HG03469 (cell line): ENCODE measurements around the gene OCA2.
"Not testable (repeated sequence)": the region's sequence is repeated elsewhere in the genome, so short reads cannot be mapped to it uniquely, and the experiment has no call there.

Experiments used
- ATAC-seq: cut with Tn5 transposase; IDR thresholded peaks from one replicate; pipeline ENCODE4 v1.9.1; 2021; ENCODE audit warnings: mild to moderate bottlenecking, moderate library complexity, moderate number of reproducible peaks; ENCODE audit not compliant: unreplicated experiment

Gene OCA2

DNA sequence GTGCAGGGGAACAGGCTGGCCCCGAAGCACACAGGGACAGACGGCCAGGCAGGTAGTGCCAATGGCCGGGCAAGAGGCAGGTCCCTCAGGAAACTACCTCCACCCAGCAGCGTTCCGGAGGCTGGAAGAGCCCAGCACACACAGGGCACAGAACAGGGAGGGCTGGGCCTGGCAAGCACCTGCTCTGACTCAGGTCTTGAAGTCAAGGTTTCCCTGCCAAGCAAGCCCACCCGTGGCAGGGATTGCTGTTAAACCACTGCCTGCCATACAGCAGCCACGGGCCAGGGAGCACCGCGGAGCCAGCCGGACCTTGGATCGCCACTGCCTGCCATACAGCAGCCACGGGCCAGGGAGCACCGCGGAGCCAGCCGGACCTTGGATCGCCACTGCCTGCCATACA, 22.5 kb upstream of the OCA2 start:
- ATAC-seq, result not testable (repeated sequence)

DNA sequence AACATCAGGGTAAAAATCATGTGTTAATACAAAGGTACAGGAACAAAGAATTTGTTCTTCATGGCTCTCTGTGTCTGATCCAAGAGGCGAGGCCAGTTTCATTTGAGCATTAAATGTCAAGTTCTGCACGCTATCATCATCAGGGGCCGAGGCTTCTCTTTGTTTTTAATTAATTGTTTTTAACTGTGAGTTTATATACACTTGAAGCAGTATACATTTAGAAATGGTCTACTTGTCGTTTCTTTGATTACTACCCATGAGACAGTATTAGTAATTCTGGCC, 21.2 kb upstream of the OCA2 start:
- ATAC-seq, result no peak

DNA sequence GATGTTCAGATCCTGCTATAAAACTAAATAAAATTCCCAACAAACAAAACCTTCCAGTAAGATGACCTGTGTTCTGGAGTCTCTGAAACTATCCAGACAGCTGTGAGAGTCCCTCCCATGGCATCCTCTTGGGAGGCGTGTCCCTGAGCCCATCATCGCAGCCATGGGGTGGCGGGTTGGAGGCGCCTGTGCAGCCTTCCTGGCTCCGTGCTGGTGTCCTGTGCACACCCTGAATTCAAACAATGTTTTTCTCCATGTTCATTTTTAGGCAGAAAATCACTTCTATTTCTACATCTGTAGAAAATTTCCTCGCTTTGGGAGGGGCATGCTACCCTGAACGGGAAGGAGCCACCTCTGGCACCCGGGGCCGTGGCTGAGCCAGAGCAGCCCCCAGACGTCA, 19.4 kb upstream of the OCA2 start:
- no peak for ATAC-seq

DNA sequence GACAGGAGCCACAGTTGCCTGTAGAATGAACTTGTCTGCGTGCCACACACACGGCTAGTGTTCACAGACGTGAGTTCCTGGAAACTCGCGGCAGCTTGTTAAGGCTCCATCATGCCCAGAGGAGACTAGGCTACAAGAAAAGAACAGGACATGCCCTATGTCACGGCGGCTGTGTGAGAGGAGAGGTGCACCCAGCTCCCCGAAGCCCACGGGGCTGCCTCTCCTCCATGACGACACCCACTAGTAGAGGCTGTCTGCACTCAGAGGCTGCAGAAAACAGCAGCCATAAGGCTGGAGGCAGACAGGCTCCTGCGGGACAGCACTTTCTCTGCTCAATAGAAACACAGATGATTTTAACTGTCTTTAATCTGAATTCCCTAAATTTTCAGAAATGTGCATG, 19.0 kb upstream of the OCA2 start:
- no peak for ATAC-seq

DNA sequence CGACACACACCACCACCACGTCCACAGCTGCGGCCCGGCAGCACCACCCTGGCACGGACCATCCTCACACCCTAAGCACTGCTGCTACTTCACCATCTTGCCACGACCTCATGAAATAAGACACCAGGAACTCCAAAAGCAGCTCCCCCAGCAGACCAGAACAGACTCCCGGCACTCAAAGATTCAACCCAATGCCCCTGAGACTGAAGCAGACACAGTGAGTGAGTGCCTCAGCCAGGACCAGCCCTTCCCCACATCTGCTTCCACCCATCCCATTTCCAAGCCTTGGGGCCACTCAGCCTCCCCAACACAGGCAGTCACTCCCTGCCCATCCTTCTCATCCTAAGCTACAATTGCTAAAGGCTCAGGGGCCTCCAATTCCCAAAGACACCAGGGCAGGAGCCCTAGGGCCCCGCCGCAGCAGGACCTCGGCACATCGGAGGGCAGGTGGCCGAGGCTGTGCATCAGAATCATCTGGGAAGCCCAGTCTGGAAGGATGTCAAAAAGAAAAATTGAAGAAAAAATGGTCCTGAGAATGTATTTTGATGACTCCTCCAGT, 18.4 kb upstream of the OCA2 start:
- ATAC-seq, result no peak

DNA sequence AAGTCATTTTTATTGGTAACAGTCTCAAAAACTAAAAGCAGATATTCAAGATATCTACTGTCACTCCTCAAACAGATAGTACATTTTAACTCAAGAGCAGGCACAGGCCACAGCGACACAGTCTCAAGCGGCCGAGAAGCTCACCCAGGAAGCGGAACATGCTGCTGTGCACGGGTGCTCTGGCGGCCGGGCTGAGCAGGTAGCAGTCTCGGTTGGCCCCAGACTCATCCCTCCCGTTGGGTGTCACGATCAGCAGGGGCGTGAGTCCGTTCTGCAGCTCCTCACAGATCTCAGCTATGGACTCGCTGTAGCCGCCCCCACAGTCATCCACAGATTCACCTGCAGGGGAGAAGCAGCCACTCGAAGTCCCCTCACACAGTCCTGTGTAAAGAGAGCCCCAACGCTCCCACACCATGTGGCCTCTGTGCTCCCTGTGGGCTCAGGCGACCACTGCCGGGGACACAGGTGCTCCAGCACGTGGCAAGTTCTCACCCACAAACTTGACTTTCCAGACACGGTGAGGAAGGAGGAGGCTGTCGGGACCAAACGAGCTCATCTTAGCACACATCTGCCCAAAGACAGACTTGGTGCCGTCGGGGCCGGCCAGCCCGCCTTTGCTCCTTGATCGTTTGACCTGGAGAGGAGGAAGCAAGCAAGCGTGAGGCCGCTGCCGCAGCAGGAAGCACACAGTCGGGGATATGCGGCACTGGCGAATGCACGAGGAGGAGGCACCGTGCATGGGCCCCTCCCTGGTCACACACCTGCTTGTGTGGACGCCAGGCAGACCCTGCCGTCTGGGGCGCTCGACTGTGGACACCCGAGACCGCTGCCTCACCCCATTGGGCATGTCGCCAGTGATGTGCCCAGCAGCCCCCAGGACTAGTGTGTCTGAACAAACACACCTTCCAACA, 17.7 kb upstream of the OCA2 start:
- no peak for ATAC-seq

DNA sequence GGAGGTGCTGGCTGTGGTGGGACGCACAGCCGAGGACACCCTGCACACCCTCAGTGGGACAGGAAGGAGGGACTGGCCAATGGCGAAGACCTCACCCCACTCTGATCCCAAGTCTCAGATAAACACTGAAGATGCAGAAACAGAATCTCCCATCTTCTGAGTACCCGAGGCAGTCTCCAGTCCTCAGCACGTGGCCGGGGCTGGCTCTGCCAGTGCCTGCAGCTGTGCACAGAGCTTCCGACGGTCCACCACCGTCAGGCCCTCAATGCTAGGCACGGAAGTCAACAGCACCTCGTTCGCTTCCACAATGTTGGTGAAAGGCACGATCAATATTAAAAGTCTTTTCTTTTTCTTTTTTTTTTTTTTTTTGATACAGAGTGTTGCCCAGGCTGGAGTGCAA, 16.8 kb upstream of the OCA2 start:
- ATAC-seq, result no peak

DNA sequence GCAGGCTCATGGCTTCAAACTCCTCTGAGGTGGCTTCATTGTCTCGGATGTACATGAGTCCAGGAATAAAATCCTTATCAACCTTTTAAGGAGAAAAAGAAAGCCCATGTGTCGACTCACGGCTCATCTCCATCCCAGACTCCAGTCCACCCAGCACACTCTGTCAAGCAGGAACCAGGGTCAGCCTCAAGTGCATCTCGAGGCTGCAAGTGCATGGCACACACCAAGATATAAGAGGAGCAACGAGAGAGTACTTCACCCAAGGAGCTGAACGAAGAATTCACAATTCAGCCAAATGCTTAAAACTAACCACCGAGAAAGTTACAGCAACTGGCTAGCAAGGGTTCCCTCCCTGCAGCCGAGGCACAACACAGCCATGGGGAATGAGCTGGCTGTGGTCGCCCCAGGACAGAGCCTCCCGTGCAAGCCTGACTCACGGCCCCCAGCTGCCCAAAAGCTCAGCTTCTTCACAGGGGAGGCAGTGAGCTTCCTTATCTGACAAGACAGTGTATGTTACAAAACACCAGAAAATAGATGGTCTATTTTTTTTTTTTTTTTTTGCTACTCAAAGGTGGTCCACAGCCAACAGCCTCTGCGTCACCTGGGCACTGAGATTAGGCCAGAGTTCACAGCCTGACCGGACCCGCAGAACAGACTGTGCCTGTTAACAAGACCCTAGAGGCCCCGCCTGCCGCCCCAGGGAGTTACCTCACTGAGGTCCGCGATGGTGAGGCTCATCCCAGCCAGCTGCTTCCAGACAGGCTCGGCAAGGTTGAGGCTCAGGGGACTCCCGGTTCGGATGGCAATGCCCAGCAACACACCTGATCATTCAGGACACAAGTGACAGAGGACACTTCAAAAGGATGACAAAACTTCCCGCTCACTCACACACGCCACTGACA, 15.9 kb upstream of the OCA2 start:
- ATAC-seq, result no peak

DNA sequence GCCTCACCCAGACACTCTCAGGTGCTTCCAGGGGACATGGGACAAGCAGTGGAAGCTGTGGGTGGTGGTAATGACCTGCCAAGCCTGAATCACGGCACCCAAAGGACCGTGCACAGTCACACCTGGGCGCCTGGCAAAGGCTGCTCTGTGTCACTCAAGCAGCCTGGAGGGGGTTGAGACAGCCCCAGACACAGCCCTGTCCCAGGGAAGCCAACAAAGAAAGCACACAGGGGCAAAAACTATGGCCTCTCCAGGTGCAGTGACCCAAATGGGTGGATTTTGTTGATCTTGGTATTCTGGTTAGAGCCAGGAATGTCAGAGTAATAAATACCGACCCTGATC, 15.0 kb upstream of the OCA2 start:
- ATAC-seq, result no peak

DNA sequence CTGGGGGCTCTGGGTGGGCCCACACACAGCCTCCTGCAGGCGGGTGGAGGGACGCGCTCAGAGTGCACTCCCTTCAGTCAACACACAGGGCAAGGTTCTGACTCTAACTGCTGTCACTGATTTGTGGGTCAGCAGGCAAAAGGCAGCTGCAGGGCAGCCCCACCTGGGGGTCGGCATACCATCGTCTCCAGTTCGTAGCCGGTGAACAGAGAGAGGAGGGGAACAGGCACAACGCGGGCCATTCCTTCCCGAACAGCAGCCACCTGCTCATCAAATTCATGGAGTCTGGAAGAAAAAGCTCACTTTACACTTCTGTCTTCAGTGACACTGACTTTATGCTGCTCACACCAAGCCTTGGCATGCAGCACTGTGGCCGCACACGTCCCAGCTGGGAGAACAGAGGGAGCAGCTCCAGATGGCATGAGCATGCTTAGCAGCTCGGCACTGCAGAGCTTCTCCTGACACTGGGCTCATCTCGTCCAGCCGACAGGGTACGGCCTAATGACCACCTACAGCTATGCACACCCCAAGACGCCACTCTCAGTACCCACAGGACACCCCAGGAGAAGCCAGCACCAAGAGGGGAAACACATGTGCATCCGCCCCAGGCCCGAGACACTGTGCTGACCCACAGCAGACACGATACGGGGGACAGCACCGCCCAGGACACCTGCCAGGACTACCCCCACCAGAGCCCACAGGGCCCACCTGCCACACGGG, 14.4 kb upstream of the OCA2 start:
- no peak for ATAC-seq

DNA sequence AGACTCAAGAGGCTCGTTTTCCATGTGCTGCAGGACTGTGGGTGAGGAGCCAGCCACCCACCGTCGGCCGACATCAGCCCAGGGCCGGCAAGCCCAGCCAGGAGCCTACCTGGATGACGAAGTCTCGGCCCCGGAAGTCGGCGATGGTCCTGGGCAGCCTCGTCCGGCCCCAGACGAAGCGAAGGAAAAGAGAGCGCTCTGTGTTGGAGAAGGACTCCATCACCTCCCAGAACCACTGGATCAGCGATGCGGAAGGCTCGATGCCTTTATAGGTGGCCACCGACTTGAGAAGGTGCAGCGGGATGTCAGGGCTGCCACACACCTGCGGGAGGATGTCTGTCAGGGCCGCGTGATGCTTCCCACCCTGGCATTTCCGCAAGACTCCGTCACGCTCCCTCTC, 13.8 kb upstream of the OCA2 start:
- no peak for ATAC-seq

DNA sequence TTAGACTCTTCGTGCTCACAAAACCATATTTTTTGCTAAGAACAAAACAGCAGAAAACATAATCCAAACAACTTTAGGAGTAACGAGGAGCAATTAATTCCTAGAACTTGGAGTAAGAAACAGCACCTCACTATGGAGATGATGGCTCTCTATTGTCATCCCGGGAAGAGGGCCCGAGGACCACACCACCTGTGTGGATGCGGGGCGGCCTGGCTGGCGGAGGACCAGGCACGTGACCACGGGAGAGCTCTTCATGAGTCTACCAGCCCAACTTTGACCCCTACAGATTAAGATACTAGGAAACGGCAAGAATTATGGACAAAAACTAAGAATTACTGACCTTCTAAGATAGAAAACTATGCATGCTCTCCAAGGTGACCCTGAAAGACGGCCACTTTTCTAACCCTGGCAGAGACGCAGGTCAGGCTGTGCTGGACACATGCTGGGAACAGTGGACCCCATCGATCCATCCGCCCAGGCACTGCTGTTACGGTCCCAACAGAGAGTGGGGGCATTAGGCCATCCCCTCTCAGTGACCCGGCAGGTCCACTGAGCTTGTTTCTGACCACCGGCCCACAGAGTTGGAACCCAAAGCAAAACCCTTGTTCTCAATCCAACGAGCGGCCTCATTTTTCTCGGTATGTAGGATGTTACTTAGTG, 13.1 kb upstream of the OCA2 start:
- ATAC-seq, result no peak

DNA sequence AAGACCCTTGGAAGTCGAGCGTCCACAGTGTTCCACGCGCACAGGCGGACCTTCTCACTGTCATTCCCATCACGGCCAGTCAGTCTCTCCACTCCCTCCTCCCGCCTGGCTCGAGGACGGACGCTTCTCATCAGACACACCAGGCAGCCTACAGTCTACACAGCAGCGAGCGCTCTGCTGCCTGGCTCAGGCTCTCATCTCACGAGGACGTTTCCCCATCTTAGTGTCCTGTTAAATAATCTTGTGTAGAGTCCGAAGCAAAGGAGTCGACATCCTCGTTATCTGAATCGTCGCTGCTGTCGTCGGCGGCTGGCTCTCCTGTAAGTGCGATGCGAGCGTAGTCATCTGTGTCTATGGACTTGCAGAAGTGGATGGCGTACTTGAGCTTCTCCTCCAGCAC, 12.4 kb upstream of the OCA2 start:
- ATAC-seq, result no peak

DNA sequence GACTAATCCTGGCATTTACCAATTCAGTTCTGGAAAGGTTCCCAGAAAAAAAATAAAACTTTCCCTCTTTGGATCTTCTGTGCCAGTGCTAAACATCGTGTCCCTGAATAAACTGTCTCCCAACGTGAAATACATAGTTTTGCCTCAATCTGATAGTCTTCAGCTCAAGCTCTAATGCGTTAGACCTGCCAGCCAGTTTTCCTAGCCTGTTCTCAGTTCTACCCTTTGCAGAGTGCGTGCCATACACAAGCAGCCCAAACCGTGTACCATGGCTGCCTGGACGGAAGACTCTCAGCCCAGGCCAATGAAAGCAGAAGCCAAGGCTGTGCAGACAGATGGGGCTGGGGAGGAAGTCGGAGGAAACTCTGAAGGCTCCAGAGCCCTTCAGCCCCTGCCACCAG, 11.4 kb upstream of the OCA2 start:
- ATAC-seq, result no peak

DNA sequence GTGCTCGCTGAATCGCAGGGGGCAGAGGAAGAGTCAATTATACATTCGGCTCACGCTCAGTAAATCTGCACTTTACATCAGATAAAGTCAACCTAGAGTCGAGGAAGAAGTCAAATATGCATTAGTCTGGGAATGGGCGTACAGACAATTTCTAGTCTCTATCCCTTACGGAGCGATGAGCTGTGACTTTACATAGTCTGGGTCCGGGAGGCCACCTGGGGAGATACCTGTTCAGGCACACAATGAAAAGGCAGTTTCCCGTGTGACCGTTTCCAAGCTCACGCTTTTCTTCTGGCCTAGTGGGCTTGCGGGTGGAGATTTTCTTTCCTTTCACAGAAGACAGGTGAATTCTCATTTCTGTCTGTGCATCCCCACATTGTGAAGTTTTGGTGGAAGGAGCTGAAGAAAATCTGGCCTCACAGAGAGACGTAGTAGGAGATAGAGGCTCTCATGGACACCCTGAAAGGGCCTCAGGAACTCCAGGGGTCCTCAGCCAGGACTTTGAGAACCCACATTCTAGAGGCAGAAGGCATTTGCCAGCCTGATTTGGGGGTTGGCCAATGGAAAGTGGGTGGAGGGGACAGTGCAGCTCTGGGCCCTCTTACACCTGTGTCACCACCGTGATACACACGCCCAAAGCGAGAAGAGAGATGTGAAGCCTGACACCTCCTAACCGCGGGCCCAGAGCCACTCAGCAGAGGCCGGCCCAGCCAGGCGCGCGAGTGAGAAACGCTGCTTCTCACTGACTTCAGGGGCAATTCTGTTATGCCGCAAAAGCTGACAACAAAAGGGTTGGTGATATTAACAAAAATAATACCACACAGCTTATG, 10.7 kb upstream of the OCA2 start:
- no peak for ATAC-seq

DNA sequence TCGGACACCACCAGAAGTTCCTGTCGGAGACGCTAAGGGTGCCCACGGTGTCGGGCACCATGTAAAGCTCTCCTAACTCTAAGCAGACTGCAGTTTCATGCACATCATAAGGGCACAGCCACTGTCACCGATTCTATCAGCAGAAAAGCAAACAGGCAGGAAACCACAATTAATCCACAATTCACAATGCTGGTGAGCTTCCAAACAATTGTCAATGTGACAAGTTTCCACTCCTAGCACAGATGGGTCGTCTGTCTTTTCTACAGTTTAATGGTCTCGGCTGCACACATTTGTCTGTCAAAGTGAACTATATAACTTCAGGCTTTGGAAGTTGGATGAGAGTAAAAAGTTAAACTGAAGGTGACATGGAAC, 8.8 kb upstream of the OCA2 start:
- ATAC-seq, result no peak

DNA sequence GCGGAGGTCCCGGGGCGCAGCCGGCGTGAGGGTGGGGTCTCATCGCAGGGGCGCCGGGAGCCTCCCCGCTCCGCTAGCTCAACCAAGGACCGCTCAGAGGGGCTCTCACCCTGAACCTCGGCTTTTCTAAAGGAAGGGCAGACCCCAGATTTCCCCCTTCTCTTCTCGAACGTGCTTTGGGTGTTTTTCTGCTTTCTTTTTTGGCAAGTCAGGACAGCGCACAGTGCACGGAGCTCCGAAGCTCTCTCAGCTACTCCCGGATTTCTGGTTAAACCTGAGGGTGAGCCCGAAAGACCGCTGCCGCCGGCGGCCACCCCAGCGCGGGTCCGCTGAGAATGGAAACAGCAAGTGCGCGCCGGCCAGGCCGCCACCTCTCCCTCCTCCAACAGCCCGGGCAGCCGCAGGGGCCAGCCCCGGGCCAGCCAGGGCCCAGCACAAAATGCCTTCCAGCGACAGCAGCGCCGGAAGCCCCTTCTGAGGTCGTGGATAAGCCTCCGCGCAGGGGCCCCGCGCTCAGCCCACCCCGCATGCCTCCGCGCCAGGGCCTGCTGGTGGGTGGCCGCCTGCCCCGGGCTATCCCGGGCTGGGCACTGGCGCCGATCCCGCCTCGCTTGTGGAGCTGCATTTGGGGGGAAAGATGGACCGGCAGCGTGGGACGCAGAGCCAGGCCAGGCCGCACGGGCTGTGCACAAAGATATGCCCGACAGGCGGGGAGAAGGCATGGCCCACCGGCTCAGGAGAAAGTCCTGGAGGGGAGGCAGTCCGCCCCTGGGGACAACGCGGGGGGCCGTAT, 8.2 kb upstream of the OCA2 start:
- no peak for ATAC-seq

DNA sequence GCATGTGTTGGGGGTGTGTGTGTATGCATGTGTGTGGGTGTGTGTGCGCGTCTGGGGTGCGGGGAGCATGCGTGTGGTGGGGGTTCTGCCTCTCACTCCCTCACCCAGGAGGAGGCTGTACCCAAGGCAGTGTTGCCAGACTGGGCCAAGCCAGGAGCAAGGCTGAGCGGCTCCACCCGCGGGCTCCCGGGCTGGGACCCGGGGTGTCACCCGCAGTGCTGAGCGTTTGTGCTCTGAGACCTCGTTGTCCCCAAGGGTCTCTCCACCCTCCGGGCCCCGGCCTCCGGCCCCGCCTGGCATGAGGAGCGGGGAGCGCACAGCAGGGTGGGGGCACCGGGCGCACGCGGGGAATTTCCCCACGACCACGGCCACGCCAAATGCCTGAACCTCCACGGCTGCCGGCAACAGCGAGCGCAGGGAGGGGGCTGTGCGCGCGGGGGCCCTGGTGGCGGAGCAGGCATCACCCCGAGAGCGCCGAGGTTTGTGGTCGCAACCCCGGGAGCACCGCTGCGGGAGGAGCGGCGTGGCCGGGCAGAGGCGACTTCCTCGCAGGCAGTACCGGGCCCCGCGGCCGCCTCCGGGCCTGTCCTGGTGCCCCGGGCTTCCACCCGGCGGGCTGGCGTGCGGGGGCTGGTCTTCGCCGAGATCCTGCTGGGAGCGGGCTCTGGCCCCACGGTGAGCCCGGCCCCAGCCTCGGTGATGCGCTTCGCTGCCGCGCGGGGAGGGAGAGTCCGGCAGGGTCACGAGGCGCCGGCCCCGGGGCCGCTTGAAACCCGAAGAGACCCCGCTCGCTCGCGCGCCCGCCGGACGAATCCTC, 7.4 kb upstream of the OCA2 start:
- ATAC-seq, result no peak
